WTC11 (cell line): ENCODE data around the gene PTPRC. TPM values are rescaled to one million over a fixed set of nuclear protein-coding genes. Genes with fewer than 3 reads are reported as not detected.

ENCODE experiments used
- ATAC-seq: fragments of 200-7000 bp; cut with Tn5 transposase; 2 replicates; pipeline ENCODE4 v1.10.0; 2021; ENCODE audit warnings: mild to moderate bottlenecking, moderate library complexity
- CTCF ChIA-PET: fragments of 300-600 bp; sonication (Branson Sonifier 250); formaldehyde crosslinking; loops from one replicate; lab custom pipeline; 2021; ENCODE audit warnings: antibody characterized with exemption; lab: Charles Lee
- POLR2A ChIA-PET: fragments of 350-600 bp; sonication (Branson Sonifier 250); formaldehyde crosslinking; loops from one replicate; lab custom pipeline; 2021; ENCODE audit warnings: antibody characterized with exemption; lab: Charles Lee
- DNase-seq: peaks from one replicate; pipeline ENCODE4 v3.0.0; 2021; ENCODE audit warnings: low spot score
- H3K27ac Mint-ChIP-seq: 2 replicates; pipeline ENCODE4 v1.8.0; 2021; ENCODE audit warnings: mixed read lengths
- H3K27me3 Mint-ChIP-seq: 2 replicates; pipeline ENCODE4 v1.8.0; 2021; ENCODE audit warnings: low read depth, mild to moderate bottlenecking, moderate library complexity, mixed read lengths
- H3K36me3 Mint-ChIP-seq: 2 replicates; pipeline ENCODE4 v1.8.0; 2021; ENCODE audit warnings: mixed read lengths
- H3K4me1 Mint-ChIP-seq: 2 replicates; pipeline ENCODE4 v1.8.0; 2022; ENCODE audit warnings: mixed read lengths
- H3K4me3 Mint-ChIP-seq: 2 replicates; pipeline ENCODE4 v1.8.0; 2021; ENCODE audit warnings: mild to moderate bottlenecking, moderate library complexity, mixed read lengths
- H3K9me3 Mint-ChIP-seq: 2 replicates; pipeline ENCODE4 v1.8.0; 2021; ENCODE audit warnings: mixed read lengths
- ARID4B ChIP-seq: sonication (generic); formaldehyde crosslinking; IDR thresholded peaks from 2 replicates; pipeline ENCODE4 v1.8.0; 2023; ENCODE audit warnings: missing genetic modification reagents, mild to moderate bottlenecking, borderline replicate concordance
- E2F5 ChIP-seq: sonication (generic); formaldehyde crosslinking; IDR thresholded peaks from 2 replicates; pipeline ENCODE4 v1.8.1; 2022; ENCODE audit warnings: mild to moderate bottlenecking, moderate library complexity, missing genetic modification reagents
- EMX1 ChIP-seq: fragments of 250-450 bp; sonication (Bioruptor Pico); IDR thresholded peaks from 2 replicates; pipeline ENCODE4 v1.8.0; 2021; ENCODE audit warnings: mild to moderate bottlenecking
- ERG ChIP-seq: fragments of 250-450 bp; sonication (Bioruptor Pico); IDR thresholded peaks from 2 replicates; pipeline ENCODE4 v1.8.0; 2021; ENCODE audit warnings: mild to moderate bottlenecking
- FOXP1 ChIP-seq: sonication (generic); formaldehyde crosslinking; IDR thresholded peaks from 2 replicates; pipeline ENCODE4 v1.8.0; 2022; ENCODE audit warnings: missing genetic modification reagents, mild to moderate bottlenecking, moderate library complexity, borderline replicate concordance
- GABPB1 ChIP-seq: sonication (generic); formaldehyde crosslinking; IDR thresholded peaks from 2 replicates; pipeline ENCODE4 v1.8.1; 2023; ENCODE audit warnings: mild to moderate bottlenecking, missing genetic modification reagents
- JAZF1 ChIP-seq: fragments of 250-450 bp; sonication (Bioruptor Pico); IDR thresholded peaks from 2 replicates; pipeline ENCODE4 v1.9.0; 2021; ENCODE audit warnings: moderate library complexity, mild to moderate bottlenecking, inconsistent platforms
- NFATC4 ChIP-seq: fragments of 250-450 bp; sonication (Bioruptor Pico); IDR thresholded peaks from 2 replicates; pipeline ENCODE4 v1.9.0; 2021; ENCODE audit warnings: mild to moderate bottlenecking
- NFYB ChIP-seq: sonication (generic); formaldehyde crosslinking; conservative IDR thresholded peaks from 2 replicates; pipeline ENCODE4 v1.8.0; 2022; ENCODE audit warnings: low read depth, missing genetic modification reagents
- NR1H2 ChIP-seq: sonication (generic); formaldehyde crosslinking; IDR thresholded peaks from 2 replicates; pipeline ENCODE4 v1.9.0; 2021; ENCODE audit warnings: mild to moderate bottlenecking, moderate library complexity, missing genetic modification reagents
- NR3C1 ChIP-seq: sonication (generic); formaldehyde crosslinking; conservative IDR thresholded peaks from 2 replicates; pipeline ENCODE4 v1.8.1; 2023; ENCODE audit warnings: low read depth, mild to moderate bottlenecking, missing genetic modification reagents
- OVOL2 ChIP-seq: fragments of 250-450 bp; sonication (Bioruptor Pico); IDR thresholded peaks from 2 replicates; pipeline ENCODE4 v1.9.0; 2021; ENCODE audit warnings: mild to moderate bottlenecking, borderline replicate concordance
- RORB ChIP-seq: fragments of 250-450 bp; sonication (Bioruptor Pico); IDR thresholded peaks from 2 replicates; pipeline ENCODE4 v1.9.0; 2021; ENCODE audit warnings: mild to moderate bottlenecking
- USF1 ChIP-seq: sonication (generic); formaldehyde crosslinking; IDR thresholded peaks from 2 replicates; pipeline ENCODE4 v1.8.0; 2022; ENCODE audit warnings: mild to moderate bottlenecking, missing genetic modification reagents
- ZBTB21 ChIP-seq: sonication (generic); formaldehyde crosslinking; IDR thresholded peaks from 2 replicates; pipeline ENCODE4 v1.8.1; 2023; ENCODE audit warnings: mild to moderate bottlenecking, missing genetic modification reagents, borderline replicate concordance
- ZNF121 ChIP-seq: sonication (generic); formaldehyde crosslinking; IDR thresholded peaks from 2 replicates; pipeline ENCODE4 v1.8.0; 2023; ENCODE audit warnings: missing genetic modification reagents
- ZNF281 ChIP-seq: sonication (generic); formaldehyde crosslinking; IDR thresholded peaks from 2 replicates; pipeline ENCODE4 v1.8.0; 2023; ENCODE audit warnings: mild to moderate bottlenecking, missing genetic modification reagents
- total RNA-seq: library from RNA; stranded (reverse); gene quantifications from 3 replicates; pipeline ENCODE4 v1.2.3, GENCODE V29; 2021
- TF ChIP-seq, protein P1 (sequence below): sonication (generic); formaldehyde crosslinking; IDR thresholded peaks from 2 replicates; pipeline ENCODE4 v1.8.1; 2023; ENCODE audit warnings: mild to moderate bottlenecking, missing genetic modification reagents, moderate library complexity
- TF ChIP-seq, protein P2 (sequence below): sonication (generic); formaldehyde crosslinking; IDR thresholded peaks from 2 replicates; pipeline ENCODE4 v1.8.1; 2023; ENCODE audit warnings: mild to moderate bottlenecking, missing genetic modification reagents, moderate library complexity
- TF ChIP-seq, protein P3 (sequence below): fragments of 250-450 bp; sonication (Bioruptor Pico); IDR thresholded peaks from 2 replicates; pipeline ENCODE4 v1.9.0; 2021; ENCODE audit warnings: mild to moderate bottlenecking

PTPRC gene
- total RNA-seq, 1 experiment from 2014 or later, result 1.4 TPM

GRCh38 chr1:198772626-198773025 lies 133.8 kb downstream of the PTPRC start:
- TF ChIP-seq ERG (CRISPR knock-in tag) (no peak), ZBTB21 (no peak), RORB (CRISPR knock-in tag) (no peak), NR1H2 (CRISPR knock-in tag) (no peak), NFYB (CRISPR knock-in tag) (no peak), FOXP1 (CRISPR knock-in tag) (no peak), USF1 (no peak), E2F5 (CRISPR knock-in tag) (no peak), NR3C1 (CRISPR knock-in tag) (no peak)
- TF ChIP-seq, protein P1, sequence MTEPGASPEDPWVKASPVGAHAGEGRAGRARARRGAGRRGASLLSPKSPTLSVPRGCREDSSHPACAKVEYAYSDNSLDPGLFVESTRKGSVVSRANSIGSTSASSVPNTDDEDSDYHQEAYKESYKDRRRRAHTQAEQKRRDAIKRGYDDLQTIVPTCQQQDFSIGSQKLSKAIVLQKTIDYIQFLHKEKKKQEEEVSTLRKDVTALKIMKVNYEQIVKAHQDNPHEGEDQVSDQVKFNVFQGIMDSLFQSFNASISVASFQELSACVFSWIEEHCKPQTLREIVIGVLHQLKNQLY (CRISPR knock-in tag), result no peak
- TF ChIP-seq, protein P2, sequence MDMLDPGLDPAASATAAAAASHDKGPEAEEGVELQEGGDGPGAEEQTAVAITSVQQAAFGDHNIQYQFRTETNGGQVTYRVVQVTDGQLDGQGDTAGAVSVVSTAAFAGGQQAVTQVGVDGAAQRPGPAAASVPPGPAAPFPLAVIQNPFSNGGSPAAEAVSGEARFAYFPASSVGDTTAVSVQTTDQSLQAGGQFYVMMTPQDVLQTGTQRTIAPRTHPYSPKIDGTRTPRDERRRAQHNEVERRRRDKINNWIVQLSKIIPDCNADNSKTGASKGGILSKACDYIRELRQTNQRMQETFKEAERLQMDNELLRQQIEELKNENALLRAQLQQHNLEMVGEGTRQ (CRISPR knock-in tag), result no peak
- no peak for ATAC-seq
- Mint-ChIP-seq H3K4me3 (no peak overlapping the region), H3K36me3 (no peaks in the 10 kb centered on the region), H3K27ac (no peak overlapping the region), H3K27me3 (no peaks in the 10 kb centered on the region), H3K4me1 (peaks cover 20% of the 10 kb centered on the region), H3K9me3 (no peaks in the 10 kb centered on the region)
- CTCF ChIA-PET, result interaction anchor here (1.0 to 1.1 kb wide), 2 partner anchors 16 to 341 kb away, joined by 4 read pairs; no protein-coding TSS in a partner anchor
- POLR2A ChIA-PET, result no interaction called here
- no peak for DNase-seq

GRCh38 chr1:198773030-198773429 lies 134.2 kb downstream of the PTPRC start:
- H3K27ac Mint-ChIP-seq, result no peak overlapping the region
- no peaks in the 10 kb centered on the region for H3K27me3 Mint-ChIP-seq
- POLR2A ChIA-PET, result no interaction called here
- DNase-seq, result no peak
- ATAC-seq, result no peak
- TF ChIP-seq JAZF1 (CRISPR knock-in tag) (no peak), FOXP1 (CRISPR knock-in tag) (no peak), EMX1 (no peak), NFATC4 (no peak)
- H3K36me3 Mint-ChIP-seq, result no peaks in the 10 kb centered on the region
- peaks cover 20% of the 10 kb centered on the region for H3K4me1 Mint-ChIP-seq
- no peaks in the 10 kb centered on the region for H3K9me3 Mint-ChIP-seq
- CTCF ChIA-PET, result interaction anchor here (1.1 kb wide), 1 partner anchor 15 kb away, joined by 4 read pairs; no protein-coding TSS in a partner anchor
- no peak overlapping the region for H3K4me3 Mint-ChIP-seq

GRCh38 chr1:198773523-198773922 lies 134.7 kb downstream of the PTPRC start:
- TF ChIP-seq ARID4B (CRISPR knock-in tag), result no peak
- no peak for TF ChIP-seq ZNF121 (CRISPR knock-in tag)
- no peak for TF ChIP-seq ZNF281 (CRISPR knock-in tag)
- TF ChIP-seq, protein P3, sequence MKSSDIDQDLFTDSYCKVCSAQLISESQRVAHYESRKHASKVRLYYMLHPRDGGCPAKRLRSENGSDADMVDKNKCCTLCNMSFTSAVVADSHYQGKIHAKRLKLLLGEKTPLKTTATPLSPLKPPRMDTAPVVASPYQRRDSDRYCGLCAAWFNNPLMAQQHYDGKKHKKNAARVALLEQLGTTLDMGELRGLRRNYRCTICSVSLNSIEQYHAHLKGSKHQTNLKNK, result no peak
- no peak for TF ChIP-seq OVOL2
- TF ChIP-seq GABPB1 (CRISPR knock-in tag), result no peak
- Mint-ChIP-seq H3K4me3 (no peak overlapping the region), H3K27ac (no peak overlapping the region), H3K27me3 (no peaks in the 10 kb centered on the region), H3K9me3 (no peaks in the 10 kb centered on the region), H3K36me3 (no peaks in the 10 kb centered on the region), H3K4me1 (peaks cover 20% of the 10 kb centered on the region)
- POLR2A ChIA-PET, result no interaction called here
- CTCF ChIA-PET, result no interaction called here
- ATAC-seq (no peak), DNase-seq (no peak)
